H9 (cell line): Measurements from ENCODE around the gene ANGEL1. TPM values are rescaled to one million over a fixed set of nuclear protein-coding genes. Genes with fewer than 3 reads are reported as not detected.

Experiments
- DNase-seq: peaks from one replicate; pipeline ENCODE4 v3.0.0-alpha.2; 2017
- H2AFZ ChIP-seq: one replicate; pipeline ENCODE4 v1.6.1; 2013; ENCODE audit warnings: mild to moderate bottlenecking, low read length, control low read depth, moderate library complexity
- H2AK5ac ChIP-seq: 2 replicates; pipeline ENCODE4 v1.6.1; 2013; ENCODE audit warnings: low read length, control low read depth, mixed read lengths; ENCODE audit not compliant: insufficient read length
- H2BK120ac ChIP-seq: one replicate; pipeline ENCODE4 v1.6.1; 2013; ENCODE audit warnings: low read depth, mild to moderate bottlenecking, low read length, control low read depth, inconsistent platforms; ENCODE audit not compliant: poor library complexity, severe bottlenecking
- H2BK12ac ChIP-seq: 2 replicates; pipeline ENCODE4 v1.6.1; 2013; ENCODE audit warnings: low read length, control low read depth, mixed read lengths, low read depth; ENCODE audit not compliant: insufficient read length
- H2BK15ac ChIP-seq: 2 replicates; pipeline ENCODE4 v1.6.1; 2013; ENCODE audit warnings: low read depth, low read length, control low read depth
- H2BK20ac ChIP-seq: one replicate; pipeline ENCODE4 v1.6.1; 2013; ENCODE audit warnings: low read depth, mild to moderate bottlenecking, low read length, control low read depth, inconsistent platforms; ENCODE audit not compliant: poor library complexity, severe bottlenecking
- H2BK5ac ChIP-seq: 2 replicates; pipeline ENCODE4 v1.6.1; 2013; ENCODE audit warnings: low read length, control low read depth, mixed read lengths; ENCODE audit not compliant: insufficient read length
- H3K14ac ChIP-seq: 2 replicates; pipeline ENCODE4 v1.6.1; 2013; ENCODE audit warnings: low read length, control low read depth; ENCODE audit not compliant: insufficient read depth
- H3K18ac ChIP-seq: 2 replicates; pipeline ENCODE4 v1.6.1; 2013; ENCODE audit warnings: low read depth, mild to moderate bottlenecking, mixed read lengths, low read length, control low read depth; ENCODE audit not compliant: insufficient read length
- H3K23ac ChIP-seq: 2 replicates; pipeline ENCODE4 v1.6.1; 2013; ENCODE audit warnings: low read length, control low read depth, mixed read lengths, low read depth; ENCODE audit not compliant: insufficient read length
- H3K23me2 ChIP-seq: 2 replicates; pipeline ENCODE4 v1.6.1; 2013; ENCODE audit warnings: low read depth, mild to moderate bottlenecking, mixed read lengths, low read length, control low read depth; ENCODE audit not compliant: insufficient read length, poor library complexity, severe bottlenecking
- H3K27ac ChIP-seq: 2 replicates; pipeline ENCODE4 v1.5.1; 2013; ENCODE audit warnings: low read length, control low read depth, mixed read lengths, low read depth; ENCODE audit not compliant: insufficient read length
- H3K27me3 ChIP-seq: 2 replicates; pipeline ENCODE4 v1.6.1; 2013; ENCODE audit warnings: low read length, control low read depth, inconsistent platforms; ENCODE audit not compliant: insufficient read depth
- H3K4ac ChIP-seq: 2 replicates; pipeline ENCODE4 v1.6.1; 2013; ENCODE audit warnings: low read depth, mild to moderate bottlenecking, control low read depth, inconsistent platforms, low read length, moderate library complexity
- H3K4me1 ChIP-seq: 2 replicates; pipeline ENCODE4 v1.6.1; 2013; ENCODE audit warnings: low read length, control low read depth, inconsistent platforms; ENCODE audit not compliant: insufficient read depth
- H3K4me2 ChIP-seq: 2 replicates; pipeline ENCODE4 v1.6.1; 2013; ENCODE audit warnings: low read length, control low read depth, mixed read lengths; ENCODE audit not compliant: insufficient read length, insufficient read depth
- H3K56ac ChIP-seq: 2 replicates; pipeline ENCODE4 v1.6.1; 2013; ENCODE audit warnings: low read depth, mild to moderate bottlenecking, mixed read lengths, low read length, control low read depth; ENCODE audit not compliant: insufficient read length
- H3K79me1 ChIP-seq: 2 replicates; pipeline ENCODE4 v1.6.1; 2013; ENCODE audit warnings: low read depth, mild to moderate bottlenecking, moderate library complexity, low read length, control low read depth, inconsistent platforms; ENCODE audit not compliant: insufficient read depth, poor library complexity, severe bottlenecking
- H3K79me2 ChIP-seq: 2 replicates; pipeline ENCODE4 v1.6.1; 2013; ENCODE audit warnings: low read length, control low read depth, inconsistent platforms; ENCODE audit not compliant: insufficient read depth
- H3K9ac ChIP-seq: 2 replicates; pipeline ENCODE4 v1.6.1; 2013; ENCODE audit warnings: low read length, control low read depth, mixed read lengths; ENCODE audit not compliant: insufficient read length; ENCODE audit errors: extremely low read depth
- H3K9me3 ChIP-seq: one replicate; pipeline ENCODE4 v1.6.1; 2013; ENCODE audit warnings: low read depth, low read length, inconsistent platforms; ENCODE audit not compliant: control insufficient read depth
- H3T11ph ChIP-seq: one replicate; pipeline ENCODE4 v1.6.1; 2013; ENCODE audit warnings: mild to moderate bottlenecking, low read length, control low read depth, inconsistent platforms
- H4K20me1 ChIP-seq: one replicate; pipeline ENCODE4 v1.6.1; 2013; ENCODE audit not compliant: control insufficient read depth, insufficient read length, insufficient read depth
- H4K5ac ChIP-seq: 2 replicates; pipeline ENCODE4 v1.6.1; 2013; ENCODE audit warnings: low read depth, mild to moderate bottlenecking, mixed read lengths, low read length, control low read depth; ENCODE audit not compliant: insufficient read length
- H4K8ac ChIP-seq: replicated peaks from 2 replicates; pipeline ENCODE4 v1.6.1; 2013; ENCODE audit warnings: low read length, control low read depth, mixed read lengths, low read depth; ENCODE audit not compliant: insufficient read length
- H4K91ac ChIP-seq: 2 replicates; pipeline ENCODE4 v1.6.1; 2013; ENCODE audit warnings: low read depth, mild to moderate bottlenecking, moderate library complexity, mixed read lengths, low read length, control low read depth; ENCODE audit not compliant: insufficient read length
- H3K27ac Mint-ChIP-seq, 3 experiments: 2 replicates in 2 of 3; 3 replicates in 1 of 3; pipeline ENCODE4 v1.8.0; 2020 to 2021; ENCODE audit warnings: mixed read lengths in 3 of 3, mild to moderate bottlenecking in 1 of 3, moderate library complexity in 1 of 3
- H3K27me3 Mint-ChIP-seq: 2 replicates; pipeline ENCODE4 v1.8.0; 2021; ENCODE audit warnings: low read depth, mild to moderate bottlenecking, moderate library complexity, mixed read lengths
- H3K36me3 Mint-ChIP-seq, 3 experiments: 2 replicates in 2 of 3; 3 replicates in 1 of 3; pipeline ENCODE4 v1.8.0; 2020 to 2021; ENCODE audit warnings: low read depth in 3 of 3, mixed read lengths in 3 of 3; ENCODE audit not compliant: insufficient read depth in 1 of 3
- H3K4me1 Mint-ChIP-seq, 2 experiments: 2 replicates each; pipeline ENCODE4 v1.8.0; 2020; ENCODE audit warnings: mixed read lengths in 2 of 2
- H3K4me3 Mint-ChIP-seq, 2 experiments: 2 replicates in 1 of 2; 3 replicates in 1 of 2; pipeline ENCODE4 v1.8.0; 2020 to 2021; ENCODE audit warnings: mild to moderate bottlenecking in 2 of 2, mixed read lengths in 2 of 2, moderate library complexity in 1 of 2
- H3K9me3 Mint-ChIP-seq, 2 experiments: 2 replicates in 1 of 2; 3 replicates in 1 of 2; pipeline ENCODE4 v1.8.0; 2020; ENCODE audit warnings: mild to moderate bottlenecking in 2 of 2, mixed read lengths in 2 of 2, moderate library complexity in 1 of 2
- CTCF ChIP-seq: fragments of 200-600 bp; sonication (generic); conservative IDR thresholded peaks from 3 replicates; pipeline ENCODE4 v1.8.0; 2021; ENCODE audit warnings: antibody characterized with exemption, mild to moderate bottlenecking
- WGBS: extraction: QIAGEN DNeasy Blood & Tissue Kit; methylation state at CpG from one replicate; pipeline ENCODE4 v1.1.7; 2013; ENCODE audit warnings: missing lambda C conversion rate, low lambda C conversion rate, mixed read lengths; ENCODE audit not compliant: insufficient read length; ENCODE audit errors: extremely low coverage; 5-methylcytosine and 5-hydroxymethylcytosine counted together
- total RNA-seq: library from RNA; stranded (reverse); gene quantifications from 2 replicates; pipeline ENCODE4 v1.2.1, GENCODE V29; 2021

ANGEL1 gene
- total RNA-seq, 1 experiment from 2014 or later: 21.5 TPM

GRCh38 chr14:76832503-76832988 is 19.9 kb upstream of the ANGEL1 start:
- Mint-ChIP-seq H3K36me3 (no peaks in the 10 kb centered on the region), H3K4me1 (peaks cover 29 to 43% of the 10 kb centered on the region in 2 experiments), H3K27me3 (peaks cover 6% of the 10 kb centered on the region), H3K27ac (no peak overlapping the region; a peak in 1 of 7 replicates), H3K9me3 (no peaks in the 10 kb centered on the region), H3K4me3 (no peak overlapping the region)
- H2BK12ac ChIP-seq: no peak overlapping the region
- H3K18ac ChIP-seq: no peak overlapping the region
- no peaks in the 10 kb centered on the region for H3K9me3 ChIP-seq
- no peak overlapping the region for H2BK120ac ChIP-seq
- H2BK15ac ChIP-seq: no peak overlapping the region
- H2BK20ac ChIP-seq: no peak overlapping the region
- H3K56ac ChIP-seq: no peak overlapping the region
- WGBS: no CpG with 5 or more reads among the region's 1 CpG
- no peak overlapping the region for H3K14ac ChIP-seq
- no peak overlapping the region for H3K27ac ChIP-seq
- H2BK5ac ChIP-seq: no peak overlapping the region
- H3K27me3 ChIP-seq: no peaks in the 10 kb centered on the region
- no peak overlapping the region for H3T11ph ChIP-seq
- no peak overlapping the region for H4K5ac ChIP-seq
- H4K20me1 ChIP-seq: no peaks in the 10 kb centered on the region
- no peaks in the 10 kb centered on the region for H3K23me2 ChIP-seq
- H2AFZ ChIP-seq: no peak overlapping the region
- no peak for TF ChIP-seq CTCF
- no peak overlapping the region for H4K91ac ChIP-seq
- no peak overlapping the region for H3K4ac ChIP-seq
- H3K4me2 ChIP-seq: no peak overlapping the region
- H4K8ac ChIP-seq: no peak overlapping the region
- DNase-seq: no peak
- no peaks in the 10 kb centered on the region; the same call in 1 of the 2 replicates for H3K4me1 ChIP-seq
- H3K79me2 ChIP-seq: no peaks in the 10 kb centered on the region
- no peaks in the 10 kb centered on the region for H3K79me1 ChIP-seq
- H3K23ac ChIP-seq: no peak overlapping the region
- no peak overlapping the region for H2AK5ac ChIP-seq
- no peak overlapping the region for H3K9ac ChIP-seq
